ENCODE results near the gene CYTH3. TPM values are rescaled to one million over a fixed set of nuclear protein-coding genes. Genes with fewer than 3 reads are reported as not detected.

CYTH3 gene
- polyA plus RNA-seq, 1 donor: 30.9 TPM

Other genes with a start within 250 kb of the CYTH3 start
- 2.4 TPM for gene ANKRD61, start 241.2 kb downstream of the CYTH3 start, polyA plus RNA-seq
- gene EIF2AK1, start 213.4 kb downstream of the CYTH3 start, polyA plus RNA-seq: 75.4 TPM
- gene USP42, start 167.7 kb downstream of the CYTH3 start, polyA plus RNA-seq: 11.2 TPM
- 12.3 TPM for gene FAM220A, start 76.3 kb upstream of the CYTH3 start, polyA plus RNA-seq
- 206 TPM for gene RAC1, start 101.9 kb upstream of the CYTH3 start, polyA plus RNA-seq
- 15.3 TPM for gene DAGLB, start 175.3 kb upstream of the CYTH3 start, polyA plus RNA-seq
- gene KDELR2, start 211.5 kb upstream of the CYTH3 start, polyA plus RNA-seq: 272 TPM